Gastrocnemius medialis (tissue), 4 donors: ENCODE data around the gene MAEA.

Source experiments
- CTCF ChIP-seq, 5 experiments: fragments of 450-650 bp in 3 of 5; fragments of 200-600 bp in 2 of 5; sonication (generic) in 2 of 5; IDR thresholded peaks in 4 of 5; conservative IDR thresholded peaks in 1 of 5; 1 replicate in 4 of 5; 2 replicates in 1 of 5; pipeline ENCODE4 v1.5.1; 2016 to 2019; ENCODE audit warnings: antibody characterized with exemption in 5 of 5, mild to moderate bottlenecking in 3 of 5, moderate library complexity in 3 of 5
- POLR2A ChIP-seq, 2 donors: fragments of 450-650 bp; IDR thresholded peaks; one replicate each; pipeline ENCODE4 v1.6.1; 2017; ENCODE audit warnings: antibody characterized with exemption in 2 of 2, mild to moderate bottlenecking in 2 of 2, moderate library complexity in 2 of 2

- TF ChIP-seq POLR2A (IDR thresholded peaks at IDR 0.05) (no peak), CTCF (IDR thresholded peaks at IDR 0.05 in 4 of 5, conservative IDR thresholded peaks at IDR 0.05 in 1 of 5) (no peak)
Observed at GRCh38 chr4:1246111-1246881, 43.4 kb upstream of the MAEA start.
